Stimulated activated naive B cell treated with anti-CD40 and anti-IgM and Interleukin-4, amounts not matched to agents 10 μg/mL and 1 μg/mL and 100 μg/mL, for 72 hours (primary cell): ENCODE data around the gene RAD17.
"Not testable (repeated sequence)": the region's sequence is repeated elsewhere in the genome, so short reads cannot be mapped to it uniquely, and the experiment has no call there.

ENCODE experiments used
- ATAC-seq, 2 donors: fragments of 150-1000 bp; cut with Tn5 transposase; replicated peaks; 2 replicates each; pipeline ENCODE4 v1.10.0; 2021; ENCODE audit warnings: moderate library complexity in 1 of 2
- DNase-seq: peaks from one replicate; pipeline ENCODE4 v3.0.0; 2021
- H3K27ac Mint-ChIP-seq: one replicate; pipeline ENCODE4 v1.8.0; 2022; ENCODE audit warnings: mild to moderate bottlenecking, mixed read lengths
- H3K27me3 Mint-ChIP-seq, 2 donors: one replicate each; pipeline ENCODE4 v1.8.0; 2022; ENCODE audit warnings: mixed read lengths in 2 of 2
- H3K36me3 Mint-ChIP-seq, 2 donors: one replicate each; pipeline ENCODE4 v1.8.0; 2022; ENCODE audit warnings: mixed read lengths in 2 of 2, mild to moderate bottlenecking in 1 of 2
- H3K4me1 Mint-ChIP-seq, 2 donors: one replicate each; pipeline ENCODE4 v1.8.0; 2022; ENCODE audit warnings: mixed read lengths in 2 of 2, mild to moderate bottlenecking in 1 of 2
- H3K4me3 Mint-ChIP-seq, 2 donors: one replicate each; pipeline ENCODE4 v1.8.0; 2022; ENCODE audit warnings: mild to moderate bottlenecking in 2 of 2, mixed read lengths in 2 of 2, moderate library complexity in 1 of 2
- H3K9me3 Mint-ChIP-seq, 2 donors: one replicate each; pipeline ENCODE4 v1.8.0; 2022; ENCODE audit warnings: mixed read lengths in 2 of 2, mild to moderate bottlenecking in 1 of 2

RAD17 gene

DNA sequence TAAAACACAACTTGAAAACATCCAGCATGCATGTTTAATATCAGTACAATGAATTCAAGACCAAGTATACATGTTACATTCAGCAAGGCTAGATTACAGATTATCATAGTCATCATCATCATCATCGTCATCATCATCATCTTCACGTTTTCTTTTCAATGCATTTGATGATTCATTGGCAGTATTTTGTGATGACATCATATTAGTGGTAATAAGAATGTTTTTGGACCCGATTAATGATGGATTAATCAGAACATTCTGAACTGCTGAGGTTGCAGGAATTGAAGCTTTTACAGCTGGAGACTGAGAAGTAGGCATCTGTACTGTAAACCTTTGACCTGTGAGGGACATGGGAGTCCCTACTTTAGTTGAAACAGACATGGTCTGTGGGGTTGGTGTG, 4.8 kb upstream of the RAD17 start:
- DNase-seq (no peak), ATAC-seq (no peak)
- no peak overlapping the region for H3K4me3 Mint-ChIP-seq
- H3K4me1 Mint-ChIP-seq: peaks cover 21 to 27% of the 10 kb centered on the region in 2 donors
- no peaks in the 10 kb centered on the region for H3K27me3 Mint-ChIP-seq
- no peak overlapping the region for H3K27ac Mint-ChIP-seq
- peaks cover 16 to 48% of the 10 kb centered on the region in 2 donors for H3K36me3 Mint-ChIP-seq
- H3K9me3 Mint-ChIP-seq: no peaks in the 10 kb centered on the region

DNA sequence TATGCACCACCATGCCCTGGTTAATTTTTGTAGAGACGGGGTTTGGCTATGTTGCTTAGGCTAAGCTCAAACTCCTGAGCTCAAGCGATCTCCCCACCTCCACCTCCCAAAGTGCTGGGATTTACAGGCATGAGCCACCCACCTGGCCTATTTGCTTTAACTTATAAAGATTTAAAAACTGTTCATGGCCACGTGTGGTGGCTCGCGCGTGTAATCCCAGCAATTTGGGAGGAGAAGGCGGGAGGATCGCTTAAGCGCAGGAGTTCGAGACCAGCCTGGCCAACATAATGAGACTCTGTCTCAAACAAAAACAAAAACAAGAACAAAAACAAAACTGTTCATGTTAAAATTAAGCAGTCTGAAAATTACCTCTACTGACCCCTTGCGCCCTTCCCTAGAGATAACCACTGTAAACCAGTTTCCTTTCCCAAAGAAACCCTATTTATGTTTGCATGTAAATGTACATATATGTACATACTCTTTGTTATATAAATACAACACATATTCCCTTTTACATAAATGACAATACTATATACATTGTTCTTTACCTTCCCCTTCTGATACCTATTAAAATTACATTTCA, 1.8 kb upstream of the RAD17 start:
- Mint-ChIP-seq H3K4me3 (peak overlapping the region; percentile 91 to 94), H3K27ac (peak overlapping the region; percentile 96), H3K36me3 (peaks cover 13 to 28% of the 10 kb centered on the region in 2 donors), H3K4me1 (peaks cover 16 to 18% of the 10 kb centered on the region in 2 donors), H3K27me3 (no peaks in the 10 kb centered on the region), H3K9me3 (no peaks in the 10 kb centered on the region)
- no peak for ATAC-seq
- DNase-seq: no peak

DNA sequence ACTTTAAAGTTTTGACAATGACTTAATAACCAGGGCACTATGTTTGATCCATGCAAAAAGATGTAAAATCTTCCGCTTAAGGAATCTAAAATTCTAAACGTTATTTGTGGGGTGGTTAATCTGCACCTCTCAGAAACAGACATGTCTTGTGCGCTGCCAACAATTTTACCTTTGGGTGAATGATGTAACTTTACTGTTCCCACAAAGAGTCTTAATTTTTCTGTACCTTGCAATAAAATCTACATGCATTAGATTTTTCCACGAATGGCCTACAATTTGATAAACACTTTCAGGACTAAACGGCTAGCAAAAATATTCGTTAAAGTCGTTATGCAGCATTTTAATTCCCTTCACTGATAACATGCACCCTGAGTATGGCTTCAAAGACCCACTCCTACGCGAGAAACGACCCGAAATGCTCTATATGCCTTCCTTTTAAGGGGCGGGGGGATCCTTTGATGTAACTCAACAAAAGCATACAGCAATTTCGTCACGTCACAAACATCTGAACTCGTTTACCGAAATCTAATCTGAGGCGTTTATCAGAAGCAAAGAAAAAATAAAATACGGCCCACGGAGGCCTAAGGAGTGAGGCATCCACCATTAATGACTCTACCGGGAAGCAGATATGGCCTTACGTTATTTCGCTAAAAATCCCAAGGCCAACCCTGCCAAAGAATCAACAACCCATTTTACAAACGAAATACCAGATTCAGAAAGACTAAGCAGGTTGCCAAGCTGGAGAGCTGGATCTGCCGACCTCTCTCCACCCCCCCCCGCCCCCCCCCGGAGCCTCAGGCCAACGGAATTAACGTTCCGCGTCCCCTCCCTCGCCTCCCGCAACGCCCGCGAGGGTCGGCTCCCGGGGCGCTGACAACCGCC, 919 bp upstream of the RAD17 start:
- Mint-ChIP-seq H3K9me3 (no peaks in the 10 kb centered on the region), H3K27me3 (no peaks in the 10 kb centered on the region), H3K36me3 (peaks cover 9 to 20% of the 10 kb centered on the region in 2 donors), H3K4me3 (peak overlapping the region; percentile 91 to 94), H3K4me1 (peaks cover 16 to 17% of the 10 kb centered on the region in 2 donors), H3K27ac (peak overlapping the region; percentile 100)
- ATAC-seq (peak; percentile 3 to 20), DNase-seq (no peak)

DNA sequence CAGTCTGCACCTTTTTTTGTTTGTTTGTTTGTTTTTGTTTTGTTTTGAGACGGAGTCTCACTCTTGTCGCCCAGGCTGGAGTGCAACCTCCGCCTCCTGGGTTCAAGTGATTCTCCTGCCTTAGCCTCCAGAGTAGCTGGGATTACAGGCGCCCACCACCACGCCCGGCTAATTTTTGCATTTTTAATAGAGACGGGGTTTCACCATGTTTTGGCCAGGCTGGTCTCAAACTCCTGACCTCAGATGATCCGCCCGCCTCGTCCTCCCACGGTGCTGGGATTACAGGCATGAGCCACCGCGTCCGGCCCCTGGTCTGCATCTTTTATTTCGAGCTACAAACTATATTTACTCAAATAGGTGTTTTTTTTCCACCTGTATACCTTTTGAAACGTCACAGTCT, 717 bp downstream of the RAD17 start:
- H3K27me3 Mint-ChIP-seq, ATAC-seq, H3K9me3 Mint-ChIP-seq: not testable (repeated sequence)
- Mint-ChIP-seq H3K36me3 (peaks cover 5 to 22% of the 10 kb centered on the region in 2 donors), H3K4me1 (peaks cover 18 to 22% of the 10 kb centered on the region in 2 donors), H3K27ac (peak overlapping the region; percentile 100), H3K4me3 (peak overlapping the region; percentile 91 to 94)
- DNase-seq: peak; percentile 6

DNA sequence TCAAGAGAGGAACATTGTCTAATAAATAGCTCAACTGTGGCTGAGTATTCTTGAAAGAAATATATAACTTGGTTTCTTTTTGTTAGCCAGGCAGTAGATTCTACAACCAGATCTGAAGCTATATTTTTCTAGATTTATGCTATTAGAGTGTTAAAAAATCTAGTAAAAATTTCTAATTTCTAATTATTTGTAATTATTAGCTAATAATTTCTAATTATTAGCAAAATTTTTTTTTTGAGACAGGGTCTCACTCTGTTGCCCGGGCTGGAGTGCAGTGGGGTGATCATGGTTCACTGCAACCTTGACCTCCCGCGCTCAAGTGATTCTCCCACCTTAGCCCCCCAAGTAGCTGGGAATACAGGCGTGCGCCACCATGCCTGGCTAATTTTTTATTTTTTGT, 2.8 kb downstream of the RAD17 start:
- no peaks in the 10 kb centered on the region for H3K27me3 Mint-ChIP-seq
- H3K27ac Mint-ChIP-seq: peak overlapping the region; percentile 67
- H3K9me3 Mint-ChIP-seq: no peaks in the 10 kb centered on the region
- ATAC-seq (no peak), DNase-seq (no peak)
- peaks cover 13 to 28% of the 10 kb centered on the region in 2 donors for H3K4me1 Mint-ChIP-seq
- peaks cover 15 to 17% of the 10 kb centered on the region in 2 donors for H3K36me3 Mint-ChIP-seq
- no peak overlapping the region for H3K4me3 Mint-ChIP-seq

DNA sequence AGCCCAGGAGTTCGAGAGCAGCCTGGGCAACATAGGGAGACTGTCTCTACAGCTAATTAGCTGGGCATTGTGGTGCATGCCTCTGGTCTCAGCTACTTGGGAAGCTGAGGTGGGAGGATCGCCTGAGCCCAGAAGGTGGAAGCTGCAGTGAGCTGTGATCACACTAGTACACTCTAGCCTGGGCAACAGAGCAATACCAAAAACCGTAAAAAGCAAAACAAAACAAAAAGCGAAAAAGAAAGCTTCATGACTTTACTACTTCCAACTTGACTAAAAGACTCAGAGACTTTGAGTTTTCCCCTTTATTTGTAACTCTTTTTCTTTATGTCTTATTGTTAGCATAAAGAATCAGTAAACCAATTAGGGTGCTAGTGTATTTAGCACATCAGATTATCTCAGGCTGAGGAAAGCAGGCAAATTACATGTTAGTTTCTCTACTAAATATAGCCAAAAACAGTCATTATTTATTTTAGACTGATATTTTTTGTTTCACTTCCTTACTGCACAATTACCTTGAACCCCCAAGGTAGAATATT, 5.4 kb downstream of the RAD17 start:
- ATAC-seq: peak; percentile 49 to 56
- DNase-seq: no peak
- H3K36me3 Mint-ChIP-seq: peaks cover 13 to 15% of the 10 kb centered on the region in 2 donors
- peak overlapping the region; percentile 89 for H3K27ac Mint-ChIP-seq
- peak overlapping the region; percentile 40 to 46 for H3K4me3 Mint-ChIP-seq
- H3K4me1 Mint-ChIP-seq: peaks cover 9 to 20% of the 10 kb centered on the region in 2 donors
- H3K27me3 Mint-ChIP-seq: no peaks in the 10 kb centered on the region
- no peaks in the 10 kb centered on the region for H3K9me3 Mint-ChIP-seq

DNA sequence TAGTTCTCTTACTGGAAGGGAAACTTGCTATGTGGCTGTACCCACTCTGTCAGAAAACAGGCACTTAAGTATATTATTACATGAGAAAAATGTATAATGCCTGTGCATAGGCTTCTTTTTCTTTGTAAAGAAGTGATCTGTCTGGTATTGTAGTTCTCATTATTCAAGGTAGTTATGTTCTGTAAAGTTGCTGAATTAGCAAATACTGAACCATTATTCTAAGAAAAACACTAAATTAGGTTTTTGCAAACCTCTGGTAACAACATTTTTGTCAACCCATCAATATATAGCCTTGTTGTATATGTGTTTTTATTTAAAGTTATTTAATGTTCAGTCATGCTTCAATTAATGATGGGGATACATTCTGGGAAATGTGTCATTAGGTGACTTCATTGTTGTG, 8.8 kb downstream of the RAD17 start:
- H3K36me3 Mint-ChIP-seq: peaks cover 16 to 17% of the 10 kb centered on the region in 2 donors
- no peak overlapping the region for H3K4me3 Mint-ChIP-seq
- no peaks in the 10 kb centered on the region for H3K9me3 Mint-ChIP-seq
- no peak for DNase-seq
- peaks cover 9 to 20% of the 10 kb centered on the region in 2 donors for H3K4me1 Mint-ChIP-seq
- H3K27ac Mint-ChIP-seq: no peak overlapping the region
- no peaks in the 10 kb centered on the region for H3K27me3 Mint-ChIP-seq
- no peak for ATAC-seq

DNA sequence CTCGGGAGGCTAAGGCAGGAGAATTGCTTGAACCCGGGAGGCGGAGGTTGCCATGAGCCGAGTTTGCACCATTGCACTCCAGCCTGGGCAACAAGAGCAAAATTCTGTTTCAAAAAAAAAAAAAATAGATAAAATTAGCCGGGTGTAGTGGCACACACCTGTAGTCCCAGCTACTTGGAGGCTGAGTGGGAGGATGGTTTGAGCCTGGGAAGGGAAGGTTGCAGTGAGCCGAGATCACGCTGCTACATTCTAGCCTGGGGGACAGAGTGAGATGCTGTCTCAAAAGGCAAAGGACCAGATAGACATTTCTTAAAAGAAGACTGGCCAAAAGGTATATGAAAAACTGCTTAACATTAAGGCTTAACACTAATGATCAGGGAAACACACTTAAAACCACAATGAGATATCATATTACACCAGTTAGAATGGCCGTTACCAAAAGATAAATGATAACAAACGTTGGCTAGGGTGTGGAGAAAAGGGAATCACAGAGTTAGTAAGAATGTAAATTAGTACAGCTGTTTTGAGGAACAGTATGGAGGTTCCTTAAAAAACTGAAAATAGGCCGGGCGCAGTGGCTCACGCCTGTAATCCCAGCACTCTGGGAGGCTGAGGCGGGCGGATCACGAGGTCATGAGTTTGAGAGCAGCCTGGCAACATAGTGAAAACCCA, 35.2 kb downstream of the RAD17 start:
- Mint-ChIP-seq H3K27me3 (no peaks in the 10 kb centered on the region), H3K36me3 (peaks cover 30 to 52% of the 10 kb centered on the region in 2 donors), H3K9me3 (no peaks in the 10 kb centered on the region), H3K4me3 (no peak overlapping the region), H3K4me1 (no peaks in the 10 kb centered on the region), H3K27ac (no peak overlapping the region)
- DNase-seq (no peak), ATAC-seq (no peak)

DNA sequence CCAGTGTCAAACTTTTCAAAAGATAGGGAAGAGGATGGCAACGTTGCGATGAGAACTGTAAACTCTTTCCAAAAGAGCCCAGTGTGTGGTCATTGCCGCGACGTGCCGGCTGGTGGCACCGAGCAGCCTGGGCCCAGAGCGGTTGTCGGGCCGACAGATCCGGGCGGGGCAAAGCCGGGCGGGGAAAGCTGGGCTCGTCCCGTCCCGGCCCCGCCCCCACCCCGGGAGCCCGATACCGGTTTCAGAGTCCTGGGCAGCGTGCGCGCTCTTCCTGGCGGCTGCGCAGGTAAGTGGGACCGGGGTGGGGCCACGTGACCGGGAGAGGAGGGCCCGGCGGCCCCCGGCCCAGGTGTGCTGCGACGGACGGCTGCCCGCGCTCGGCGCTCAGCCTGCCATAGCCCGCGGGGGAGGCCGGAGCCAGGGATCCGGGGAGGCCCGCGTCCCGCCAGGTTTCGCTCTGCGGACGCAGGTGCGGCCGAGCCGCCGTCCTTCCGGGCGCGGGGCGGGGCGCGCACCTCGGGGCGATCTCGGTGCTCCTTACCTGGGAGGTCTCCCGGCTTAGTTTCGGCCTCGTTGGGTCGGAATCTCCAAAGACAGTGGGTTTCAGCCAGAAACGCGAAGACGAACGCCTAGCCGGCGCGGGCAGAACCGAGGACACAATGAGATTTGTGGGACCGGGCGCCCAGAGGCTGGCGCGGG, 45.4 kb downstream of the RAD17 start, which contains the start of gene MARVELD2:
Gene MARVELD2, plus strand, starts transcription at position 232 of the 699 bp plus-strand sequence. CDS start 4,270 bp downstream, outside the sequence.
- no peak within 1 kb of the TSS for H3K27ac Mint-ChIP-seq
- DNase-seq: peak; percentile 17
- peaks cover 20 to 29% of the 10 kb centered on the region in 2 donors for H3K36me3 Mint-ChIP-seq
- H3K27me3 Mint-ChIP-seq: no peaks in the 10 kb centered on the region
- H3K4me1 Mint-ChIP-seq: peaks cover 2 to 6% of the 10 kb centered on the region in 2 donors
- peak; percentile 87 to 91 for ATAC-seq
- H3K9me3 Mint-ChIP-seq: no peaks in the 10 kb centered on the region
- H3K4me3 Mint-ChIP-seq: peak within 1 kb of the TSS; percentile 39 to 67

DNA sequence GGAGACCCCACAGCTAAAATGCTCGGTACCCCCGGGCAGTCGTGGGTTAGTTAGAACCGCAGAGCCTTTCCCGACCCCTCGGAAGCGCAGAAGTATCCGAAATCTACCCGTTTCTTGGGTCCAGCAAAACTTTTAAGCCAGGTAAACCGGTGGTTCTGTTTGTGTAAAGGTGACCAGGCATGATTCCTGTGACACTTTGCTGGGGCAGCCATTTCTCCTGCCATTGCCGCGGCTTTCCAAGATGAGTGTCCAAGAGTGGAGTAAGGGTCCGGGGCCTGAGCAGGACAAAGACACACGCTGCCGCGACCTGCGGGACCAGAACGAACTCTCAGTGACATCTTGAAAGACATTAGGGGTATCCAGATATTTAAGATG, 46.0 kb downstream of the RAD17 start:
- DNase-seq (no peak), ATAC-seq (no peak)
- Mint-ChIP-seq H3K27me3 (no peaks in the 10 kb centered on the region), H3K4me1 (peaks cover 2 to 6% of the 10 kb centered on the region in 2 donors), H3K4me3 (peak overlapping the region; percentile 39 to 67), H3K9me3 (no peaks in the 10 kb centered on the region), H3K27ac (no peak overlapping the region), H3K36me3 (peaks cover 20 to 23% of the 10 kb centered on the region in 2 donors)

DNA sequence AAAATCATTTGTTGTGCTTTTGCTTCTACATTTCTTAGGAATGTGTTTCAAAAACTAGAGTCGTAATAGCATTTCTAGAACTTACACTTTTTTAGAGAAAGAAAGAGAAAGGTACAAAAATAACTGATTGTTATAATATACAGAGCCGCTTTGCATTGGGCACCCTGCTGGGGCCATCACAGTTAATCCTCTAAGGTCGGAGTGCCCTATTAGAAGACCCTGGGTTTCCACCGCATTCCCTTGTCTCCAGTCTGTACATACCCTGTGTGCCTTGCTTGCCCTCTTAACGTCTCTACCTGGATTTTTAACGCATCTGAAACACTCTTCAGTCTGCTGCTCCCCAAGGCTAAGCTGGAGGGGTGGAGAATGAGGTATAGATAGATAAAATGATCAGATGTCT, 46.6 kb downstream of the RAD17 start:
- H3K27me3 Mint-ChIP-seq: no peaks in the 10 kb centered on the region

DNA sequence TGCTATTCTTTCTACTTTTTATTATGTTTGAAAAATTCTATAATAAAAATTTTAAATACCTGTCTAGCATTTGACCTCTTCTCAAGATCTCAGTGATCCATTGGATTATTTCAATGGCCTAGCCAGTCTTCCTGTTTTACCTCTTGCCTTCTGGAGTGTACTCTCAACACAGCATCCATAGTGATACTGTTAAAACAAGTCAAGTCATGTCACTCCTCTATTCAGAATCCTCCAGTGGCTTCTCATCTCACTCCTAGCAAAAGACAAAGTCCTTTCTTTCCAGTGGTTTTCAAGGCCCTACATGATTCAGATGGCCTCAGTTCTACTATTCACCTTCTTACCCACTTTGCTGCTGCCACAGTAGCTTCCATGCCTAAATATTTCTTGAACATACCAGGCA, 47.1 kb downstream of the RAD17 start:
- no peaks in the 10 kb centered on the region for H3K9me3 Mint-ChIP-seq
- no peak overlapping the region for H3K27ac Mint-ChIP-seq
- H3K4me1 Mint-ChIP-seq: peaks cover 2 to 6% of the 10 kb centered on the region in 2 donors
- H3K27me3 Mint-ChIP-seq: no peaks in the 10 kb centered on the region
- peaks cover 15 to 18% of the 10 kb centered on the region in 2 donors for H3K36me3 Mint-ChIP-seq
- DNase-seq: no peak
- no peak overlapping the region for H3K4me3 Mint-ChIP-seq
- ATAC-seq: no peak

More for the DNA sequence above, 46.6 kb downstream of the RAD17 start:
- Mint-ChIP-seq H3K4me1 (peaks cover 2 to 6% of the 10 kb centered on the region in 2 donors), H3K27ac (no peak overlapping the region), H3K9me3 (no peaks in the 10 kb centered on the region), H3K4me3 (no peak overlapping the region), H3K36me3 (peaks cover 20 to 23% of the 10 kb centered on the region in 2 donors)
- DNase-seq (no peak), ATAC-seq (no peak)

DNA sequence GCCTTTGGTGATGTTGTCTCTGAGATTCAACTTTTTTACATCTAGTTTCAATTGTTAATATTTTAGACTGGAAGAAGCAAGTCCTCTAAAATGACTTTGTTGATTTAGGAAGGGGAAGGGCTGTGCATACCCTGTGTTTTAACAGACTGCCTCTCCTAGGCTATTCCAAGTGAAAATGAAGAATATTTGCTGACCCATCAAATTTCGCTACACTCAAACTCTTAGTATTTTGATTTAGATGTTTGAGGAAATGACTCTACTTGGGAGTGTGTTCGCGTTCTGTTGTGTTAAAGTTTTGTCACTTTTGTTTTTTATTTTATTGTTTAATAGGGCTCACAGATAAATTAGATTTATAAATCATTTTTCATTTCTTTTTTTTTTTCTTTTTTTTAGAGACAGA, 48.9 kb downstream of the RAD17 start:
- Mint-ChIP-seq H3K27me3 (no peaks in the 10 kb centered on the region), H3K36me3 (peaks cover 14 to 21% of the 10 kb centered on the region in 2 donors), H3K27ac (no peak overlapping the region), H3K4me3 (no peak overlapping the region), H3K4me1 (peaks cover 2 to 6% of the 10 kb centered on the region in 2 donors), H3K9me3 (peaks cover 3% of the 10 kb centered on the region in 2 donors)
- DNase-seq (no peak), ATAC-seq (no peak)
